GM12891 (cell line): ENCODE results near the gene TMEM203.

Experiments
- POLR2A ChIP-seq: IDR thresholded peaks from 2 replicates; pipeline ENCODE4 v1.6.1; 2011; ENCODE audit warnings: low read depth, low read length, control low read depth
- POLR2AphosphoS5 ChIP-seq: IDR thresholded peaks from 2 replicates; pipeline ENCODE4 v1.6.1; 2011; ENCODE audit warnings: low read depth, low read length, control low read depth

DNA sequence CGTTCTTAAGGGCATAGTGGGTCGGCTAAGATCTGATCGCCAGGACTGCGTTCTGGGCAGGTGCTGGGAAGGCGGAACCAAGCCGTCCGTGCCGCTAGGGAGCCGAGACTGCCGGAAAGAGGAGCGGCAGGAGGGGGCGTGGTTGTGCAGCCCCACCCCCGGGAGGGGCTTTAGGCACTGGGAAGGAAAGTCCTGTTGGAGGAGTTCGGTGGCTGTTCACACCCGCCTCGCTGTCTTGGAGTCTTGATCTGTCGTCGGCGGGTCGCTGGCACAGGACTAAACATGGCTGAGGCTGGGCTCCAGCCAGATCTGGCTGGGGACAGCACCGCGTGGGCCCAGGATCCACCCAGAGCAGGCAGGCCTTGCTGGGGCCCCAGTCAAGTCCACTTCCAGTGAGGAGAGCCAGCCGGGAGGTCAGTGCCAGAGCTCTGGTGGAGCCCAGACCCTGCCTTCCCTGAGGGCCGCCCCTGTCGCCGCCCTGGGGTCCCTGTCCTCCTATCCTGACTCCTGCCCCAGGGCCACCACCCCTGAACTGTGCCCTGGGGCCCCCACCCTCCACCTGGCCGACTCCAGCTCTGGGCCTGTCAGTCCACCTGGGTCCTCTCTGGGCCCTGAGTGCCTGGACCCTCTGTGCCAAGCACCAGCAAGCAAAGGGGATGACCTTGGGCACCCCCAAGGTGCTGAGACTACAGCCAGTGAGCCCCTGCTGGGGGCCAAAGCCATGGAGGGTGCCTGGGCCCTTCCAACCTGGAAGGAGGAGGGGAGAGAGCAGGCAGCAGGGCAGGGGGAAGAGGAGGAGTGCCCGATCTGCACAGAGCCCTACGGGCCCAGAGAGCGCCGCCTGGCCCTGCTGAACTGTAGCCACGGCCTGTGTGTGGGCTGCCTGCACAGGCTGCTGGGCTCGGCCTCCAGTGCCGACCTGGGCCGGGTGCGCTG, 12.1 kb upstream of the TMEM203 start:
- TF ChIP-seq POLR2A (no peak), POLR2AphosphoS5 (no peak)
